OCI-LY3 (cell line): ENCODE results near the gene PTBP3.

Experiments
- H2AFZ ChIP-seq: fragments of 200-600, 300-600 bp; shearing (Covaris generic); 2 replicates; pipeline ENCODE4 v1.6.0; 2014; ENCODE audit warnings: antibody characterized with exemption, low read depth, low read length
- H3K27ac ChIP-seq: fragments of 200-600, 300-600 bp; sonication (generic); 2 replicates; pipeline ENCODE4 v1.5.1; 2014; ENCODE audit warnings: mild to moderate bottlenecking, low read length, moderate library complexity, mixed read lengths
- H3K27me3 ChIP-seq: fragments of 200-600, 300-600 bp; sonication (generic); 2 replicates; pipeline ENCODE4 v1.6.1; 2014; ENCODE audit warnings: low read depth, low read length, mixed read lengths
- H3K36me3 ChIP-seq: fragments of 200-600, 300-600 bp; sonication (generic); replicated peaks from 2 replicates; pipeline ENCODE3; 2014; ENCODE audit warnings: low read depth, low read length, mixed read lengths
- H3K4me1 ChIP-seq: fragments of 300-600, 200-600 bp; sonication (generic); 2 replicates; pipeline ENCODE4 v1.6.1; 2014; ENCODE audit warnings: low read length, mixed read lengths
- H3K4me2 ChIP-seq: fragments of 200-600, 300-600 bp; sonication (generic); 2 replicates; pipeline ENCODE4 v1.6.1; 2014; ENCODE audit warnings: low read length, mixed read lengths
- H3K4me3 ChIP-seq: fragments of 300-600, 200-600 bp; sonication (generic); 2 replicates; pipeline ENCODE4 v1.5.1; 2014; ENCODE audit warnings: antibody characterized with exemption, mild to moderate bottlenecking, low read length, moderate library complexity
- H3K79me2 ChIP-seq: fragments of 300-600, 200-600 bp; shearing (Covaris generic); 2 replicates; pipeline ENCODE4 v1.6.1; 2014; ENCODE audit warnings: mild to moderate bottlenecking, low read length, mixed read lengths
- H3K9ac ChIP-seq: fragments of 300-600, 200-600 bp; shearing (Covaris generic); 2 replicates; pipeline ENCODE4 v1.6.0; 2014; ENCODE audit warnings: mild to moderate bottlenecking, low read length, moderate library complexity
- H3K9me3 ChIP-seq: fragments of 200-600, 300-600 bp; shearing (Covaris generic); 2 replicates; pipeline ENCODE4 v1.6.1; 2014; ENCODE audit warnings: low read length, mixed read lengths; ENCODE audit not compliant: insufficient read depth
- H4K20me1 ChIP-seq: fragments of 200-600, 300-600 bp; sonication (generic); 2 replicates; pipeline ENCODE4 v1.6.1; 2016; ENCODE audit warnings: low read length, mixed read lengths; ENCODE audit not compliant: insufficient read depth
- EZH2phosphoT487 ChIP-seq: fragments of 200-600 bp; shearing (Covaris generic); IDR thresholded peaks from 2 replicates; pipeline ENCODE4 v1.6.1; 2018; ENCODE audit warnings: antibody characterized with exemption, mixed run types, low read depth
- TF ChIP-seq, protein P1 (sequence below): fragments of 200-600, 300-600 bp; sonication (generic); IDR thresholded peaks from 2 replicates; pipeline ENCODE4 v1.5.1; 2014; ENCODE audit warnings: antibody characterized with exemption, low read length, low read depth

The PTBP3 gene

DNA sequence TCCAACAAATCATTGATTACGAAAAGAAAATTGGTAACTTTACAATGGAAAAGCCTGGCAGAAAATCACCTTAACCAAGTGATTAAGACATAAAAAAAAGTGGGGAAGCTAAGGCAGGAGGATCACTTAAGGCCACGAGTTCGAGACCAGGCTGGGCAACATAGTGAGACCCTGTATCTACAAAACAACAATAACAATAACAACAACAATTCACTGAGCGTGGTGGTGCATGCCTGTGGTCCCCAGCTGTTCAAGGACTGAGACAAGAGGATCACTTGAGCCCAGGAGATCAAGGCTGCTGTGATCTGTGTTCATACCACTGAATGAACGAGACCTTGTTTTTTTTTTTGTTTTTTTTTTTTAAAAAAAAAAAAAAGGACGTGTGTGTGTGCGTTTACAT lies 21.3 kb downstream of the PTBP3 start:
- no peak overlapping the region for H3K4me3 ChIP-seq
- no peak for TF ChIP-seq EZH2phosphoT487
- TF ChIP-seq, protein P1, sequence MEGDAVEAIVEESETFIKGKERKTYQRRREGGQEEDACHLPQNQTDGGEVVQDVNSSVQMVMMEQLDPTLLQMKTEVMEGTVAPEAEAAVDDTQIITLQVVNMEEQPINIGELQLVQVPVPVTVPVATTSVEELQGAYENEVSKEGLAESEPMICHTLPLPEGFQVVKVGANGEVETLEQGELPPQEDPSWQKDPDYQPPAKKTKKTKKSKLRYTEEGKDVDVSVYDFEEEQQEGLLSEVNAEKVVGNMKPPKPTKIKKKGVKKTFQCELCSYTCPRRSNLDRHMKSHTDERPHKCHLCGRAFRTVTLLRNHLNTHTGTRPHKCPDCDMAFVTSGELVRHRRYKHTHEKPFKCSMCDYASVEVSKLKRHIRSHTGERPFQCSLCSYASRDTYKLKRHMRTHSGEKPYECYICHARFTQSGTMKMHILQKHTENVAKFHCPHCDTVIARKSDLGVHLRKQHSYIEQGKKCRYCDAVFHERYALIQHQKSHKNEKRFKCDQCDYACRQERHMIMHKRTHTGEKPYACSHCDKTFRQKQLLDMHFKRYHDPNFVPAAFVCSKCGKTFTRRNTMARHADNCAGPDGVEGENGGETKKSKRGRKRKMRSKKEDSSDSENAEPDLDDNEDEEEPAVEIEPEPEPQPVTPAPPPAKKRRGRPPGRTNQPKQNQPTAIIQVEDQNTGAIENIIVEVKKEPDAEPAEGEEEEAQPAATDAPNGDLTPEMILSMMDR = no peak
- H3K4me1 ChIP-seq = peaks cover under 1% of the 10 kb centered on the region; the same call in 1 of the 2 replicates
- H3K79me2 ChIP-seq = peaks cover 42% of the 10 kb centered on the region
- no peak overlapping the region for H2AFZ ChIP-seq
- no peak overlapping the region for H3K9ac ChIP-seq
- H3K9me3 ChIP-seq = no peaks in the 10 kb centered on the region
- no peaks in the 10 kb centered on the region for H3K27me3 ChIP-seq
- peaks cover 35% of the 10 kb centered on the region for H4K20me1 ChIP-seq
- H3K4me2 ChIP-seq = no peak overlapping the region
- H3K36me3 ChIP-seq = no peaks in the 10 kb centered on the region
- no peak overlapping the region for H3K27ac ChIP-seq

DNA sequence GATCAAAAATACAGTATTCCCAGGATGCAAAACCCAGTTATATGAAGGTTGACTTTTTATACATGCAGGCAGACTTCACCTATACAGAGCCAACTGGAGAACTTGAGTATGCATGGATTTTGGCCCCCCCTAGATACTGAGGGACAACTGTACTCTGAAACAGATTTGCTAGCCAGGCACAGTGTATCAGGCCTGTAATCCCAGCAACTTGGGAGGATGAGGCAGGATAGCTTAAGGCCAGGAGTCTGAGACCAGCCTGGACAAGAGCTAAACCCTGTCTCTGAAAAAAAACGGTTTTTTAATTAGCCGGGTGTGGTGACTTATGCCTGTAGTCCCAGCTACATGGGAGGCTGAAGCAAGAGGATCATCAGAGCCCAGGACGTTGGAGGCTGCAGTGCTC lies 21.9 kb downstream of the PTBP3 start:
- no peaks in the 10 kb centered on the region for H3K4me1 ChIP-seq

DNA sequence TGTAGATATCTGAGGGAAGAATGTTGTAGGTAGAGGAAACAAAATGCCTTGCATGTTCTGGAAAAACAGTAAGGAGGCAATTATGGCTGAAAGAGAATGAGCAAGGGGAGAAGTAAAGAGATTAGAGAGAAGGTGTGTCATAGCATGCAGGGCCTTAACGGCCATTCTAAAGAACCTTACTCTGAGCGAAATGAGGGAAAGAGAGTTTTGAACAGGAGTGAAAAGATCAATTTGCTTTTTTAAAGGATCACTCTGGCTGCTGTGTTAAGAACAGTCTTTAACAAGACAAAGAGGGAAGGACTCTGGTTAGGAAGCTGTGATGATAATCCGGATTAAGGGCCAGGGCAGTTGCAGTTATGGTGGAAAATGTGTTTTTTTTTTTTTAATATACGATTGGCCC lies 22.6 kb downstream of the PTBP3 start:
- H3K9ac ChIP-seq = no peak overlapping the region
- peaks cover 34% of the 10 kb centered on the region for H3K79me2 ChIP-seq
- no peak overlapping the region for H2AFZ ChIP-seq
- peaks cover 28% of the 10 kb centered on the region for H4K20me1 ChIP-seq
- no peaks in the 10 kb centered on the region for H3K9me3 ChIP-seq
- no peaks in the 10 kb centered on the region for H3K36me3 ChIP-seq
- H3K27me3 ChIP-seq = no peaks in the 10 kb centered on the region
- no peak overlapping the region for H3K4me2 ChIP-seq
- H3K4me1 ChIP-seq = 0 out of 2 replicates have a peak, but pooled peaks cover 3% of the 10 kb centered on the region
- H3K4me3 ChIP-seq = no peak overlapping the region
- TF ChIP-seq, protein P1 = no peak
- TF ChIP-seq EZH2phosphoT487 = no peak
- no peak overlapping the region for H3K27ac ChIP-seq

More for the DNA sequence above, 21.9 kb downstream of the PTBP3 start:
- no peaks in the 10 kb centered on the region for H3K27me3 ChIP-seq
- H3K9ac ChIP-seq = no peak overlapping the region
- no peak overlapping the region for H3K4me3 ChIP-seq
- H3K9me3 ChIP-seq = no peaks in the 10 kb centered on the region
- H3K79me2 ChIP-seq = peaks cover 37% of the 10 kb centered on the region
- H3K4me2 ChIP-seq = no peak overlapping the region
- no peak overlapping the region for H3K27ac ChIP-seq
- no peaks in the 10 kb centered on the region for H3K36me3 ChIP-seq
- TF ChIP-seq, protein P1 = no peak
- TF ChIP-seq EZH2phosphoT487 = no peak
- H4K20me1 ChIP-seq = peaks cover 34% of the 10 kb centered on the region
- H2AFZ ChIP-seq = no peak overlapping the region

DNA sequence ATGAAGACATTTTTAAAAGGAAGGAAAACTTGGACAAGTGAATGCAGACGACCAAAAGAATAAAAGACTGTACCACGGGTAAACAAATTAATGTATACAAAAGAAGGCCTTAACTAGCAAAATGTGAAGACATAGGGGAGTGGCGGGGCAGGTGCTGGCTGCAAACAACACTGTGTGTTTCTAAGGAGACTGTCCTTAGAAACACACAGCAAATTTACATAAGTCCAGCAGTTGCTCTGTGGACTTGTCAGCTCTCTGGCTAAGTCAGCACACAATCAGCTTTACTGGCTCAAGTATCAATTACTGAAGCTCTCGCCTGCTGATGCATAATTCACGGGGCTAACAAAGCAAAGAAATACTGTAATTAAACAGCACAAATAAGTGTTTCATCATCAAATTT lies 24.8 kb downstream of the PTBP3 start:
- TF ChIP-seq EZH2phosphoT487 = no peak
- TF ChIP-seq, protein P1 = no peak
- no peaks in the 10 kb centered on the region for H3K27me3 ChIP-seq
- H3K36me3 ChIP-seq = no peaks in the 10 kb centered on the region
- no peak overlapping the region for H3K27ac ChIP-seq
- no peak overlapping the region for H3K4me2 ChIP-seq
- peaks cover 26% of the 10 kb centered on the region for H3K79me2 ChIP-seq
- no peak overlapping the region for H3K9ac ChIP-seq
- H4K20me1 ChIP-seq = peaks cover 29% of the 10 kb centered on the region; the same call in 1 of the 2 replicates
- H2AFZ ChIP-seq = no peak overlapping the region
- no peaks in the 10 kb centered on the region for H3K9me3 ChIP-seq
- H3K4me3 ChIP-seq = no peak overlapping the region
- H3K4me1 ChIP-seq = 0 out of 2 replicates have a peak, but pooled peaks cover 3% of the 10 kb centered on the region
